Kidney (tissue), 14 donors: ENCODE data around the gene TGFB1I1. TPM values are rescaled to one million over a fixed set of nuclear protein-coding genes. Genes with fewer than 3 reads are reported as not detected.

Experiments used
- DNase-seq, 5 donors: peaks; one replicate each; pipeline ENCODE4 v3.0.0-alpha.2; 2013 to 2020
- FAIRE-seq: peaks from 2 replicates; lab custom pipeline; 2012; peaks lifted over from hg19 to GRCh38; lab: Jason Lieb, UNC
- H3K27ac ChIP-seq, 2 donors: one replicate each; pipeline ENCODE4 v1.7.0; 2013; ENCODE audit warnings: low read depth in 2 of 2, low read length in 2 of 2, inconsistent platforms in 1 of 2
- H3K27me3 ChIP-seq: one replicate; pipeline ENCODE4 v1.7.1; 2013; ENCODE audit warnings: low read length, inconsistent platforms; ENCODE audit not compliant: control insufficient read depth, insufficient read depth
- H3K36me3 ChIP-seq, 3 donors: one replicate each; pipeline versions ENCODE4 v1.7.0 to v1.7.1; 2013; ENCODE audit warnings: low read length in 3 of 3, control low read depth in 1 of 3, inconsistent platforms in 1 of 3; ENCODE audit not compliant: insufficient read depth in 3 of 3, control insufficient read depth in 2 of 3
- H3K4me1 ChIP-seq, 3 donors: one replicate each; pipeline versions ENCODE4 v1.7.0 to v1.7.1; 2013; ENCODE audit warnings: low read length in 3 of 3, inconsistent platforms in 1 of 3, low read depth in 1 of 3; ENCODE audit not compliant: control insufficient read depth in 2 of 3, insufficient read depth in 2 of 3
- H3K4me3 ChIP-seq, 3 donors: one replicate each; pipeline versions ENCODE4 v1.7.0 to v1.8.1; 2013; ENCODE audit warnings: low read length in 3 of 3, control low read depth in 1 of 3, inconsistent platforms in 1 of 3
- H3K9ac ChIP-seq, 3 donors: one replicate each; pipeline versions ENCODE4 v1.7.0 to v1.7.1; 2013; ENCODE audit warnings: low read length in 3 of 3, control low read depth in 1 of 3, inconsistent platforms in 1 of 3
- H3K9me3 ChIP-seq, 3 donors: one replicate each; pipeline versions ENCODE4 v1.7.0 to v1.7.1; 2013; ENCODE audit warnings: low read length in 3 of 3, control low read depth in 1 of 3, inconsistent platforms in 1 of 3; ENCODE audit not compliant: control insufficient read depth in 2 of 3, insufficient read depth in 1 of 3
- intact Hi-C: fragments of 100-400 bp; cut with DNase I; formaldehyde crosslinking; loops from one replicate; pipeline ENCODE4 v1.11.1; 2022
- polyA plus RNA-seq: library from polyadenylated mRNA; stranded (reverse); fragments of 350-450 nt; fragmentation: Illumina TruSeq; extraction: RNeasy Lipid Tissue Mini Kit (QIAGEN cat#74804); gene quantifications from one replicate; pipeline ENCODE4 v1.2.3, GENCODE V29; 2014; ENCODE audit warnings: low read depth, low replicate concordance; ENCODE audit not compliant: insufficient read depth
- total RNA-seq: library from RNA; stranded (reverse); fragmentation: NEBNext Ultra II Directional; extraction: Animal tissue kit (Norgen Biotek cat#: 25700); gene quantifications from one replicate; pipeline ENCODE4 v1.2.1, GENCODE V29; 2021
- TF ChIP-seq, protein P1 (sequence below): IDR thresholded peaks from 3 replicates; pipeline ENCODE4 v1.5.1; 2012; ENCODE audit warnings: mild to moderate bottlenecking, moderate library complexity, borderline replicate concordance; ENCODE audit not compliant: insufficient read depth; ENCODE audit errors: extremely low read depth
- donor health status: control.
- donor health status: control.
- donor health status: control.
- donor health status: control.
- donor health status: control.
- donor health status: DM: yes; HTN: yes; CAD: no.
- donor health status: Normal renal cell carcinoma (clear cell type).

The TGFB1I1 gene
- total and polyA plus RNA-seq, 2 donors from 2014 or later: 27.5 to 54.4 TPM

DNA sequence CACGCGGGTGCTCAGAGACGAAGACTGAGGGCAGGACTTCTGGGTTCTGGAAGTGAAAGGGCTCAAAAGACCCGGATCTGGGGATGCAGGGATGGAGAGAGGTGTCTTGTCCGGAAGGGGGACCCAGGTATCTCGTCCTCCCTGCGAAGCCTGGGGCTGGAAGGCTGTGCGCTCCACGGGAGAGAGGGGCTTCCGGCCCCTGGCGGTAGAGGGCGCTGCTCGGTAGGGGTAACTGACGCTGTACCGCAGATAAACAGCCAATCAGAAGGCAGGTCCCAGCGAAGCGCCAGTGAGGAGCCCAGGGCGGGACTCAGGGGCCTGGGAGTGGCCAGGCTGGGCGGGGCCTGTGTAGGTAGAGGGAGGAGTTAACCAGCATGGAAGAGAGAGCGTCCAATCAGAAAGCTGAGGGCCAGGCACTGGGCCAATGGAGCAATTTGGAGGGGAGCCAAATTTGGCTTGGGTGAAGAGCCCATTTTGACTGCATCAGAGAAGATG, 804 bp downstream of the TGFB1I1 start:
- TF ChIP-seq, protein P1, sequence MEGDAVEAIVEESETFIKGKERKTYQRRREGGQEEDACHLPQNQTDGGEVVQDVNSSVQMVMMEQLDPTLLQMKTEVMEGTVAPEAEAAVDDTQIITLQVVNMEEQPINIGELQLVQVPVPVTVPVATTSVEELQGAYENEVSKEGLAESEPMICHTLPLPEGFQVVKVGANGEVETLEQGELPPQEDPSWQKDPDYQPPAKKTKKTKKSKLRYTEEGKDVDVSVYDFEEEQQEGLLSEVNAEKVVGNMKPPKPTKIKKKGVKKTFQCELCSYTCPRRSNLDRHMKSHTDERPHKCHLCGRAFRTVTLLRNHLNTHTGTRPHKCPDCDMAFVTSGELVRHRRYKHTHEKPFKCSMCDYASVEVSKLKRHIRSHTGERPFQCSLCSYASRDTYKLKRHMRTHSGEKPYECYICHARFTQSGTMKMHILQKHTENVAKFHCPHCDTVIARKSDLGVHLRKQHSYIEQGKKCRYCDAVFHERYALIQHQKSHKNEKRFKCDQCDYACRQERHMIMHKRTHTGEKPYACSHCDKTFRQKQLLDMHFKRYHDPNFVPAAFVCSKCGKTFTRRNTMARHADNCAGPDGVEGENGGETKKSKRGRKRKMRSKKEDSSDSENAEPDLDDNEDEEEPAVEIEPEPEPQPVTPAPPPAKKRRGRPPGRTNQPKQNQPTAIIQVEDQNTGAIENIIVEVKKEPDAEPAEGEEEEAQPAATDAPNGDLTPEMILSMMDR: peak; percentile 49
- intact Hi-C loops: no loop called here
- DNase-seq (peak; percentile 74 to 97 (median 89)), FAIRE-seq (no peak)
- peak overlapping the region; percentile 6 to 65 (median 55) for H3K9ac ChIP-seq
- H3K4me1 ChIP-seq: peaks cover 0 to 6% (median 0%) of the 10 kb centered on the region in 3 donors
- peak overlapping the region; percentile 86 to 93 for H3K27ac ChIP-seq
- H3K4me3 ChIP-seq: peak overlapping the region; percentile 56 to 69 (median 61)
- no peaks in the 10 kb centered on the region for H3K9me3 ChIP-seq
- peaks cover 0 to 4% (median 0%) of the 10 kb centered on the region in 3 donors for H3K36me3 ChIP-seq
- H3K27me3 ChIP-seq: no peaks in the 10 kb centered on the region

DNA sequence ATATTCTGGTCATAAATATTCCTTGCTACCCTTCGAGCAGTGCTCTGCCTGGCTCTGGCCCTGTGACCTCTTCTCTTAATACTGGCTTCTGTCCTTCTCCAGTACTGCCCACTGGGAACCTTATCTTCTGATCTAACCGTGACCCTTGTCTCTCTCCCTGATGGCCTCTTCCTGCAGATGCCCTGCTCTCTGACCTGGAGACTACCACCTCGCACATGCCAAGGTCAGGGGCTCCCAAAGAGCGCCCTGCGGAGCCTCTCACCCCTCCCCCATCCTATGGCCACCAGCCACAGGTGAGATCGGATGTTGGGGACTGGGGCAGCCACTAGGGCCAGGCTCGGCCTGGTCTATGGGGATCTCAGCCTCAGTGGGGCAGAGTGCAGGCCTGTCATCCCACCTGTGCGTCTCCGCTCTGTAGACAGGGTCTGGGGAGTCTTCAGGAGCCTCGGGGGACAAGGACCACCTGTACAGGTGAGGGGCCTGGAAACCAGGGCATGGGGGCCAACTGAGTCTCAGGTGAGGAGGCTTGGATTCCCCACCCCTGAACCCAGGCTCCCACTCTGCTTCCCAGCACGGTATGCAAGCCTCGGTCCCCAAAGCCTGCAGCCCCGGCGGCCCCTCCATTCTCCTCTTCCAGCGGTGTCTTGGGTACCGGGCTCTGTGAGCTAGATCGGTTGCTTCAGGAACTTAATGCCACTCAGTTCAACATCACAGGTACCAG, 1.5 kb downstream of the TGFB1I1 start:
- Histone ChIP-seq H3K36me3 (peaks cover 0 to 4% (median 0%) of the 10 kb centered on the region in 3 donors), H3K4me3 (peak overlapping the region in 1 of 3 donors; percentile 69), H3K27ac (no peak overlapping the region), H3K9ac (no peak overlapping the region), H3K4me1 (peaks cover 0 to 9% (median 0%) of the 10 kb centered on the region in 3 donors), H3K9me3 (no peaks in the 10 kb centered on the region), H3K27me3 (no peaks in the 10 kb centered on the region)
- no peak for FAIRE-seq
- intact Hi-C loops: no loop called here
- DNase-seq: peak in 2 of 5 donors; percentile 61 to 69
- TF ChIP-seq, protein P1: no peak

DNA sequence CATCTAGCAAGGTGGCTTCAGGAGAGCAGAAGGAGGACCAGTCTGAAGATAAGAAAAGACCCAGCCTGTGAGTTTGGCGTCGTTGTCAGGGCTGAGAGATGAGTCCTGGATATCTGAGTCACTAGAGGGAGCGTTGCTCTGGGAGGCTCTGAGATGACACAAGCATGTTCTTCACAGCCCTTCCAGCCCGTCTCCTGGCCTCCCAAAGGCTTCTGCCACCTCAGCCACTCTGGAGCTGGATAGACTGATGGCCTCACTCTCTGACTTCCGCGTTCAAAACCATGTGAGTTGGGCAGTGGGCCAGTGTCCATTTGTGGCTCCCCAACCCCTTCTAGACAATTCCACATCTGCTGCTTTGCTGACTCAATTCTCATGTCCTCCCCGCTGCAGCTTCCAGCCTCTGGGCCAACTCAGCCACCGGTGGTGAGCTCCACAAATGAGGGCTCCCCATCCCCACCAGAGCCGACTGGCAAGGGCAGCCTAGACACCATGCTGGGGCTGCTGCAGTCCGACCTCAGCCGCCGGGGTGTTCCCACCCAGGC, 2.3 kb downstream of the TGFB1I1 start:
- FAIRE-seq: no peak
- intact Hi-C loops: no loop called here
- TF ChIP-seq, protein P1: no peak
- H3K9ac ChIP-seq: no peak overlapping the region
- peaks cover 0 to 4% (median 0%) of the 10 kb centered on the region in 3 donors for H3K36me3 ChIP-seq
- H3K4me1 ChIP-seq: peaks cover 0 to 12% (median 0%) of the 10 kb centered on the region in 3 donors
- H3K4me3 ChIP-seq: no peak overlapping the region
- H3K27ac ChIP-seq: no peak overlapping the region
- peak in 1 of 5 donors; percentile 34 for DNase-seq
- no peaks in the 10 kb centered on the region for H3K9me3 ChIP-seq
- no peaks in the 10 kb centered on the region for H3K27me3 ChIP-seq
